Measurements from ENCODE around the gene ABCB6. TPM values are rescaled to one million over a fixed set of nuclear protein-coding genes. Genes with fewer than 3 reads are reported as not detected.
A peak's percentile ranks its signal among the peaks of the same experiment; 100 is the strongest.

The ABCB6 gene
- total and polyA plus RNA-seq, 2 of the 8 experiments (the other 6 are each of a cell fraction or from before 2014, with no cell fraction given) = 44.9 to 50.6 TPM

DNA sequence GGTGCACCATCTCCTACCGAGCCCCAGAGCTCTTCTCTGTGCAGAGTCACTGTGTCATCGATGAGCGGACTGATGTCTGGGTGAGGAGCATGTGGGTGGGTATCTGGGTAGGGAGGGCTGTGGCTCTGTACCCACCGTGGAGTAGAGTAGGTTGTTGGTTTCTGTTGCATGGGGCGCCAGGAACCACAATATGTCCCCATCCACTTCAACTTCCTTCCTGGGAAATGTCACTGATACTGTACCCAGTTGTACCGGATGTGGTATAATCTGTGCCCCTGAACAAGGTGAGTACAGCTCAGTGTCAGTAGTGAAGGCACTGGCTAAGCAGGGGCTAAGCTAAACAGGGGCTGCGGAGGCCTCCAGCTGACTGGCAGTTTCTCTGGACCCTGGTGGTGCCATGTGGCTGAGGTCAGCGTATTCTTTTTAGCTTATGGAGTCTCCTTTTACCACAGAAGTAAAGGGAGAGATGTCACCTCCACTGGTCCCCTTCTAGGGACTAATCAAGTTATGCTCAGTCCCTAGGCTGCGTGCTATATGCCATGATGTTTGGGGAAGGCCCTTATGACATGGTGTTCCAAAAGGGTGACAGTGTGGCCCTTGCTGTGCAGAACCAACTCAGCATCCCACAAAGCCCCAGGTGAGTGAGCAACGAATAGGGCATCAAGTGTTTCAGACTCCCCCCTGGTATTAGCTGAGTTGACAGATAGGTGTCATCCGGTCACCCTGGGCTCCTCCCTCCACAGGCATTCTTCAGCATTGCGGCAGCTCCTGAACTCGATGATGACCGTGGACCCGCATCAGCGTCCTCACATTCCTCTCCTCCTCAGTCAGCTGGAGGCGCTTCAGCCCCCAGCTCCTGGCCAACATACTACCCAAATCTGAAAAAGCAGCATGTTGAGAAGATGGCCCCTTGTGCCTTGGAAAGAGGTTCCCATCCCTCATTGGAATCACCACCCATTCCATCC, 29.2 kb upstream of the ABCB6 start:
- Histone ChIP-seq H4K5ac (ENCODE audit: insufficient read length, low read depth, low read length) (no peak overlapping the region), H3K79me2 (ENCODE audit: control insufficient read depth in 1 of 2, insufficient read depth in 2 of 2, low read length in 2 of 2) (peaks cover 0 to 5% of the 10 kb centered on the region in 2 experiments; a peak in 1 of 4 replicates), H2AK5ac (ENCODE audit: low read depth, low read length) (no peak overlapping the region), H3K18ac (ENCODE audit: extremely low read depth, low read length) (no peak overlapping the region), H3K14ac (ENCODE audit: insufficient read length) (no peak overlapping the region), H4K20me1 (replicated peaks in 1 of 2; ENCODE audit: control insufficient read depth in 1 of 2, insufficient read depth in 2 of 2, low read length in 2 of 2) (no peaks in the 10 kb centered on the region), H3K36me3 (ENCODE audit: control insufficient read depth in 2 of 4, insufficient read depth in 4 of 4, low read length in 3 of 4) (peaks cover 0 to 9% (median 5%) of the 10 kb centered on the region in 4 experiments; a peak in 5 of 8 replicates), H3K4me2 (ENCODE audit: insufficient read depth in 1 of 2, low read depth in 2 of 2, low read length in 2 of 2) (no peak overlapping the region), H2BK5ac (ENCODE audit: low read depth, low read length) (no peak overlapping the region), H2AFZ (ENCODE audit: low read length) (no peak overlapping the region), H3K4me3 (ENCODE audit: extremely low read depth in 1 of 4, insufficient read depth in 2 of 4, low read depth in 3 of 4, low read length in 4 of 4) (no peak overlapping the region), H3K79me1 (ENCODE audit: low read depth, low read length) (peaks cover 8% of the 10 kb centered on the region; the same call in 1 of the 2 replicates), H4K8ac (ENCODE audit: extremely low read depth, insufficient read depth, low read length) (no peak overlapping the region; the same call in 1 of the 2 replicates), H2BK120ac (replicated peaks; ENCODE audit: low read depth, low read length) (no peak overlapping the region), H3K9me3 (ENCODE audit: insufficient read depth in 2 of 2, low read depth in 1 of 2, low read length in 1 of 2) (no peaks in the 10 kb centered on the region), H3K23me2 (ENCODE audit: low read depth, low read length) (peaks cover 13% of the 10 kb centered on the region), H3K27me3 (replicated peaks in 1 of 4; ENCODE audit: control insufficient read depth in 3 of 4, extremely low read depth in 1 of 4, insufficient read depth in 3 of 4, low read length in 3 of 4) (peaks cover 0 to 13% (median 6%) of the 10 kb centered on the region in 4 experiments; a peak in 5 of 7 replicates), H3K27ac (ENCODE audit: low read depth, low read length) (no peak overlapping the region), H4K91ac (replicated peaks; ENCODE audit: insufficient read length, low read length) (no peak overlapping the region), H3K9ac (replicated peaks in 1 of 4; ENCODE audit: extremely low read depth in 1 of 4, low read depth in 3 of 4, low read length in 3 of 4) (no peak overlapping the region), H3K56ac (replicated peaks; ENCODE audit: insufficient read length, low read depth, low read length) (no peak overlapping the region), H3K23ac (ENCODE audit: insufficient read length) (no peak overlapping the region), H3K4me1 (replicated peaks in 1 of 4; ENCODE audit: control insufficient read depth in 3 of 4, insufficient read depth in 4 of 4, low read length in 3 of 4) (peaks cover 5 to 14% (median 12%) of the 10 kb centered on the region in 4 experiments), H3K4ac (replicated peaks; ENCODE audit: insufficient read length, low read depth, low read length) (no peak overlapping the region), H2BK15ac (ENCODE audit: low read length) (no peak overlapping the region), H2BK20ac (ENCODE audit: low read length) (no peak overlapping the region), H2BK12ac (ENCODE audit: low read depth, low read length) (no peak overlapping the region)
- peak; percentile 18 to 24; a peak in 2 of 4 replicates for TF ChIP-seq RAD21 (IDR thresholded peaks at IDR 0.05 in 1 of 2, conservative IDR thresholded peaks at IDR 0.05 in 1 of 2; ENCODE audit: low read depth in 2 of 2, low read length in 2 of 2)
- TF ChIP-seq, protein P1, sequence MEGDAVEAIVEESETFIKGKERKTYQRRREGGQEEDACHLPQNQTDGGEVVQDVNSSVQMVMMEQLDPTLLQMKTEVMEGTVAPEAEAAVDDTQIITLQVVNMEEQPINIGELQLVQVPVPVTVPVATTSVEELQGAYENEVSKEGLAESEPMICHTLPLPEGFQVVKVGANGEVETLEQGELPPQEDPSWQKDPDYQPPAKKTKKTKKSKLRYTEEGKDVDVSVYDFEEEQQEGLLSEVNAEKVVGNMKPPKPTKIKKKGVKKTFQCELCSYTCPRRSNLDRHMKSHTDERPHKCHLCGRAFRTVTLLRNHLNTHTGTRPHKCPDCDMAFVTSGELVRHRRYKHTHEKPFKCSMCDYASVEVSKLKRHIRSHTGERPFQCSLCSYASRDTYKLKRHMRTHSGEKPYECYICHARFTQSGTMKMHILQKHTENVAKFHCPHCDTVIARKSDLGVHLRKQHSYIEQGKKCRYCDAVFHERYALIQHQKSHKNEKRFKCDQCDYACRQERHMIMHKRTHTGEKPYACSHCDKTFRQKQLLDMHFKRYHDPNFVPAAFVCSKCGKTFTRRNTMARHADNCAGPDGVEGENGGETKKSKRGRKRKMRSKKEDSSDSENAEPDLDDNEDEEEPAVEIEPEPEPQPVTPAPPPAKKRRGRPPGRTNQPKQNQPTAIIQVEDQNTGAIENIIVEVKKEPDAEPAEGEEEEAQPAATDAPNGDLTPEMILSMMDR (IDR thresholded peaks at IDR 0.05; ENCODE audit: control extremely low read depth in 1 of 3, insufficient read depth in 1 of 3, low read depth in 1 of 3, low read length in 3 of 3) = peak in 2 of 3 experiments; percentile 30 to 31; a peak in 2 of 4 replicates
- TF ChIP-seq TEAD4 (IDR thresholded peaks at IDR 0.05; ENCODE audit: low read depth, low read length) = peak; percentile 50; the same call in 1 of the 2 replicates
- no peak for TF ChIP-seq GABPA (IDR thresholded peaks at IDR 0.05; ENCODE audit: borderline replicate concordance, insufficient read depth, low read length)
- TF ChIP-seq RBBP5 (IDR thresholded peaks at IDR 0.05; ENCODE audit: borderline replicate concordance, low read depth, low read length) = no peak
- WGBS, 2 experiments (ENCODE audit: extremely low coverage in 1 of 2, insufficient coverage in 1 of 2, insufficient read length in 1 of 2, insufficient replicate concordance in 2 of 2, low coverage in 1 of 2, low lambda C conversion rate in 2 of 2, missing lambda C conversion rate in 1 of 2) = 89% methylated on average over 17 of the region's 17 CpGs; no CpG with 5 or more reads in 1 of the 2 experiments
- POLR2A ChIA-PET (ENCODE audit: partially characterized antibody) = interaction anchor here (0.9 to 14.9 kb wide), 7 partner anchors 17 to 270 kb away, joined by 3 to 190 read pairs (median 4); partner anchors contain the start of genes ABCB6, ANKZF1 and ATG9A
- FAIRE-seq (no peak), DNase-seq (ENCODE audit: low read depth in 1 of 2, low spot score in 2 of 2) (no peak)
- CTCF ChIA-PET (ENCODE audit: partially characterized antibody) = interaction anchor here (0.6 to 6.6 kb wide), 15 partner anchors 9 to 135 kb away, joined by 3 to 118 read pairs (median 4); partner anchors contain the start of genes ABCB6 and DNAJB2

All from H1 (cell line).